GM21528 (cell line): ENCODE measurements around the gene PRTFDC1.
"Not testable (repeated sequence)": the region's sequence is repeated elsewhere in the genome, so short reads cannot be mapped to it uniquely, and the experiment has no call there.

Experiments
- ATAC-seq: cut with Tn5 transposase; IDR thresholded peaks from one replicate; pipeline ENCODE4 v1.9.1; 2021; ENCODE audit warnings: mild to moderate bottlenecking, moderate library complexity; ENCODE audit not compliant: unreplicated experiment, low FRiP score

Gene PRTFDC1, protein sequence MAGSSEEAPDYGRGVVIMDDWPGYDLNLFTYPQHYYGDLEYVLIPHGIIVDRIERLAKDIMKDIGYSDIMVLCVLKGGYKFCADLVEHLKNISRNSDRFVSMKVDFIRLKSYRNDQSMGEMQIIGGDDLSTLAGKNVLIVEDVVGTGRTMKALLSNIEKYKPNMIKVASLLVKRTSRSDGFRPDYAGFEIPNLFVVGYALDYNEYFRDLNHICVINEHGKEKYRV

GRCh38 chr10:24952143-24952706, at the start of gene PRTFDC1:
Gene PRTFDC1, minus strand, starts transcription at chr10:24952606. Its CDS starts 31 bp downstream, at chr10:24952575.
- ATAC-seq = peak; percentile 46

DNA sequence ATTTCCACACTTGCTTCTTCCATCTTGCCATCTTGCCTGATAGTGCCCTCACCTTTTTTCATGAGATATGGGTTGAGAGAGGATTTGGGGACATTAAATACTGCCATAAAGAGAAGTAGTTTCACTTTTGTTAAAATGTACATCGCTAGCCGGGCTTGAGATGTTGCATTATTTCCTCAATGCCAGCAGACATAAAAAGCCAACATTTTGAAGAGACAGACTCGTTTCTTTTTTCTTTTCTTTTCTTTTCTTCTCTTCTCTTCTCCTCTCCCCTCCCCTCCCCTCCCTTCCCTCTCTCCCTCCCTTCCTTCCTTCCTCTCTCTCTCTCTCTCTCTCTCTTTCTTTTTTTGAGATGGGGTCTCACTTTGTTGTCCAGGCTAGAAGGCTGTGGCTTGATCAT, 45.6 kb upstream of the PRTFDC1 start:
- ATAC-seq = no peak

GRCh38 chr10:24995072-24995471, 42.7 kb upstream of the PRTFDC1 start:
- no peak for ATAC-seq

DNA sequence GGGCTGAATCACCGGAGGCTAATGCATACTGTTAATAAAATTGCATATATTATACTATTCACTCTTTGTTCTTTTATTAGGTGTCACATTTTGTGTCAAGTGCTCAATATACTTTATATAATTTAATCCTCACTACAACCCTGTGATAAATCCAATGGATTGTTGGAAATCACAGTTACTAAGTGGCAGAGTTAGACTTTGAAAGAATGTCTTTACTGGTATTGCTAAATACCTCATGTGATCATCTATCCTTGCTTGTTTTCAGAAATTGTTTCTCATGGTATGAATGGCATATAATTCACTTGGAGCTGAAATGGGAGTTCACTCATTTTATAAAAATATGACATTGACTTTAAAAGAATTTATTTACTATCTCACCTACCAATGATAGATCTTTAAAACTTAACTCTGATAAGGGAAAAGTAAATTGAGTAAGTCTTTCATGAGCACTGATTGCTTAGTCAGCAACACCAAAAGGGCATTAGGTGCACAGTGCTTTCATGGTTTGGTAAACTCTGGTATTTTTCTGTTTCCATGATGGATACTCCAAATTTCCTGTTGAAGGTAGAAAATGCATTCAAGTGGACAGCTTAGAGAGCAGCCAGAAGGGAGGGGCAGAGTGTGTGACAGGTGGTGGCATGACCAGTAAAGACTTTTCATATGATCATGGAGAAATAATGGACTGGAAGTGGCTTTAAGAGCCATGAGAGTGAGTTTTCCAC, 41.0 kb upstream of the PRTFDC1 start:
- ATAC-seq = no peak

DNA sequence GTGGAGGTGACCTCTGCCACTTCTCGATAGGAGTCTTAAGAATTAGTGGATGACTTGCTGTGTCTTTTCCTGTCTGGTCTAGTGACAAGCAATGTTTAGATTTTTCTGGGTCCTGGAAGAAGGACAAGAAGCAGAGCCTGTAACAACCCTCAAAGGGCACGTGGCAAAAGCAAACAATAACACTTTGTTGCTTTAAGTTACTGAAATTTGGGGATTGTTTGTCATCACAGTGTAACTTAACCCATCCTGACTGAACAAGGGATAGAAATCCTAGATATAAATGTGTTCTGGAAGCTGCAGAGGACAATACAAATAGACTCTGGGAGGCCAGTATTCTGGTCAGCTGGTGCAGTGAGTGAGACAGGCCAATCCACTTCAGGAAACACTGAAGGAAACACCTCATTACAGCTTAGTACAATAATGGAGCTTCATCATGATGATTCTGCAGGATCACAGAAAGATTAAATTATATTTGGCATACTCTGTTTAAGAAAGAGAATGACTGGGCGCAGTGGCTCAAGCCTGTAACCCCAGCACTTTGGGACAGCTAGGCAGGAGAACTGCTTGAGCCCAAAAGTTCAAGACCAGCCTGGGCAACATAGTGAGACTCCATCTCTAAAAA, 40.2 kb upstream of the PRTFDC1 start:
- ATAC-seq = no peak

DNA sequence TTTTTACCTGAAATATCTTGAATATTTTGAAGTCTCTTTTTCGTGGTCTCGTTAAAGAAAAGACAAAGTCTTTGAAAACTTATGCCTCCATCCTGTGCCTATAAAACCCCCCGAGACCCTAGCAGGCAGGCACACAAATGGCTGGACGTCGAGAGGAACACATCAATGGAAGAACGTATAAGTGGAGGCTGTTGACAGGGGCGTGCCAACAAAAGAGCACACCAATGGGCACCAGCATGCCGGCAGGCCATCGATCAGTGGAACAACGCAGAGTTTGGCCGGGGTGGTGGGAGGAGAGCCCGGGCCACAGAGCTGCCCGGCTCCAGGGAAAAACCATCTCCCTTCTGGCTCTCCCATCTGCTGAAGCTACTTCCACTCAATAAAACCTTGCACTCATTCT, 38.9 kb upstream of the PRTFDC1 start:
- no peak for ATAC-seq

DNA sequence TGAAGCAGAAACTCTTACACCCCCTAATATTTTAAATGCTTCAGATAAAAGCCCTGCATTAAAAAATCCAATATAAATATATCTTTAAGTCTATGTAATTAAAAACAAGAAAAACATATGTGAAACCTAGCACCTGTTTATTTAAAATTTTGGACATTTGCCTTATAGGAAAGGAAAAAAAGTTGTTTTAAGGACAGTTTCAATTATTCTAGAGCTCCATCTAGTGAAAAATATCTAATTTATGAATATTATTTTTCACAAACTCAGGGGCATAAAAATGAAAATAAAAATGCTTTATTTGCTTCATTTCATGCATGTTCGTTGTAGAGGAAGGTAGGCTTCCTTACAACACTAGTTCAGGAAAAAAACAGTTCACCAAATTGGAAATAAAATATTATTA, 37.5 kb upstream of the PRTFDC1 start:
- ATAC-seq = no peak

- ATAC-seq = no peak
Measured at GRCh38 chr10:24988831-24989640, 36.6 kb upstream of the PRTFDC1 start.

DNA sequence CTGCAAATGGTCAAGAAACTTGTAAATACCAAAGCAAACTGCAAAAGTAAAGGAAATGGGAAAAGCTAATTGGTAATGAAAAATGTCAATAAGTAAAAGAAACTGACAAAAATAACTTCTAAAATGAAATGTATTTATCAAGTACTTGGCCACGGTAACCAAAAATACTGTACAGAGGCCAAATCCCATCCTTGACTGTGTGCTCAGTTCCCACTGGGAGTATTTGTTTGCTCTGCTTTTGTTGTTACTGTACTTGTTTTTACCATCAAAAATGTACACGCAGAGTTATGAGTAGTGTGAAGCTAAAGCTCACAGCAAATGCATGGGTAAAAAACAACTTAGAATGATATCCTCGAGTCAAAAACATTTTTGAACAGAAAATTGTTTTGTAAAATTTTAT, 32.5 kb upstream of the PRTFDC1 start:
- no peak for ATAC-seq

GRCh38 chr10:24983946-24984345, 31.5 kb upstream of the PRTFDC1 start:
- no peak for ATAC-seq

GRCh38 chr10:24983130-24983529, 30.7 kb upstream of the PRTFDC1 start:
- no peak for ATAC-seq

DNA sequence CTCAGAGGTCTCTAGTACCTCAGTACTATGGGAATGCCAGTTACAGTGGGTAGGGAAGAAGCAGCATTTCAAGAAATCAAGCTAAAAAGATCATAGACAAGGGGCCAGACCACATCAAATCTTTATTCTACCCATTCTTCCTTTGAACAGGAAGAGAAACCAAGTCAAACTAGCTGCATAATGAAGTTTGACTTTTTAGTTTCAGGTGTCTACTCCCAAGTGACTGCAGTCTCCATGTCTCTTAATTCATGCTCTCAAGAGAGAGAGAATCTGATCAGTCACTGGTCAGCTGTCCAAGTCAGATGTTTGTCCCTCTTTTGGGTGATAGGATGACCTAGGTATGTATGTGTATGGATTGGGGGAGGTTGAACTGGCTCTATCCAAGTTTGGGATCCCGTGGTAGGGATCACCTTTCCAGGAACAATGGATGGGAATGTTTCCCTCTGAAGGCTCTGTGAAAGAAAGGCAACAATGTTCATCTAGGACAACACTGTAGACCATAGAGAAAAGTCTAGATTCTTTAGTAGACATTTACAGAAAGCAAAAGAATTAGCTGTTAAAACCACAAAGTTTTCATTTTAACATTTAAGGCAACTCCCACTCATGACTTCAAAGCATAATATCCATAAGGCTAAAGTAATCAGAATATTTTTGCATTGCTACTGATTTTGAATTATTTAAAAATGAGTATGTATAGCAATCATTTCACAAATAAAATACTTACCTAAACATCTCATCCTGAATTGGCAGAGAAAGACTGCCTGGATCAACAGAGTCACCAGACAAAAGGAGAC, 30.1 kb upstream of the PRTFDC1 start:
- peak; percentile 61 for ATAC-seq

GRCh38 chr10:24981161-24981710, 28.8 kb upstream of the PRTFDC1 start:
- no peak for ATAC-seq

DNA sequence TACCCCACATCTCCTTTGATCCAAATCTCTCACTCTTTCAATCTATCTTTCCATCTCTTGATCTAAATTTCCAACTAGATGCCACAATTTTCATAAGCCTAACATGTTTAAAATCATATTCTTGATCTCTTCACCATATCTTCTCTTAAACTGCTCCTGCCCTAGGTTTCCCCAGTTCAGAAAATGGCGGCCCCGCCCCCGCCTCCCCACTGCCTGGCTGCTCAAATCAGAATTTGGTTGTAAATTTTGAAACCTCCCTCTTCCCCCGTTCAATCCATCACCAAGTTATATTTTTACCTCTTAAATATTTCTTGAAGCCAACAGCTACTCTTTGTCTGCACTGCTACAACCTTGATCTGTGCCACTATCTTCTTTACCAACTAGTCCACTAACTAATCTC, 27.3 kb upstream of the PRTFDC1 start:
- ATAC-seq = no peak

- no peak for ATAC-seq
Measured at GRCh38 chr10:24974976-24975375, 22.6 kb upstream of the PRTFDC1 start.

GRCh38 chr10:24973163-24973562, 20.8 kb upstream of the PRTFDC1 start:
- no peak for ATAC-seq

DNA sequence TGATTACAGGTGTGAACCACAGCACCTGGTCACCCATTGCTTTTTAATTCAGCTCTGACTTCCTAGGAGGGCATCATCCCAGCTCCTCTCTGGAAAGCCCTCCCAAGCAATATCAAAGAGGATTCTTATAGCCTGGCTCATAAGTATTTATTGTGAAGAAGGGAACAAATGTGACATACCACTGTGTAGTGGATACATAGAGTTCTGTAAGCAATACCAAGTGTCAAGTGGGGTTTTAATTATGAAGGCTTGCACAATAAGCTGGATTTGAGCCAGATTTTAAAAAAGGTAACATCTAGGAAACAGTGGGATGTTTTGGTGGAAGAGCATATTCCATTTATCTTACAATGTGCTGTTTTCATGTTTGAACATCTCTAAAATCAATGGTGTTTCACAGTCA, 19.0 kb upstream of the PRTFDC1 start:
- ATAC-seq = no peak

GRCh38 chr10:24969841-24970281, 17.5 kb upstream of the PRTFDC1 start:
- ATAC-seq = no peak

DNA sequence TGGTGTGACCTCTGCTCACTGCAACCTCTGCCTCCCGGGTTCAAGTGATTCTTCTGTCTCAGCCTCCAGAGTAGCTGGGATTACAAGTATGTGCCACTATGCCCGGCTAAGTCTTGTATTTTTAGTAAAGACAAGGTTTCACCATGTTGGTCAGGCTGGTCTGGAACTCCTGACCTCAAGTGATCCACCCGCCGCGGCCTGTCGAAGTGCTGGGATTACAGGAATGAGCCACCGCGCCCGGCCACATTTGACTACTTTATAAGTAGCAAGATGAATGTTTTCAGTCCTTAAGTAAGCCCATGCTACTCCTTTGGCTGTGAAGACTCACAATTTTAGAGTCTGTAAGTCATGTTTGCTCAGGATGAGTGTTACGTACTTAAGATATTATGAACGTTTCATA, 16.5 kb upstream of the PRTFDC1 start:
- not testable (repeated sequence) for ATAC-seq

DNA sequence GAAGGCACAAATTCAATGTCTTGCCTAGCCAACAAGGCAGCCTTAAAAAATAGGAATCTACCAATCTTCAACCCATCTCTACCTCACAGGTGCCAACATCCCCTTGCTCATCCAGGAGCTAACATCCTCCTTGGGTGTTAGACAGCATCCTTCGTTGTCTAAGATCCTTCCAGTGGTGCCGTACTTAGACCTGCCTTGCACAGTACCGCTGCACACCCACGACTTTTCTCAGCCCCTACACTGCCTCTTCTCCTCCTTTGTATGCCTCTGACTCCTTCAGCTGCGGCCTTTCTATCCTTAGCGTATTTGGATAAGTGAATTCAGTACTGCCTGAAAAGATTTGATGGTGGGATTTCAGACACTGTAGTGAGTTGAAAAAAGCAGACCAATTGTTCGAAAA, 15.9 kb upstream of the PRTFDC1 start:
- no peak for ATAC-seq
